KG1 (cell line): ENCODE results near the gene DBH.

Experiments
- DNase-seq: peaks from one replicate; lab custom pipeline; 2025; lab: John Stamatoyannopoulos, UW

Gene DBH

GRCh38 chr9:133604214-133604613, 31.9 kb upstream of the DBH start:
- DNase-seq: no peak

GRCh38 chr9:133604856-133605255, 31.3 kb upstream of the DBH start:
- DNase-seq: no peak

- no peak for DNase-seq
Observed at GRCh38 chr9:133605446-133605845, 30.7 kb upstream of the DBH start.

- DNase-seq: no peak
Observed at GRCh38 chr9:133605856-133606707, 30.1 kb upstream of the DBH start.

- no peak for DNase-seq
Observed at GRCh38 chr9:133606708-133607025, 29.5 kb upstream of the DBH start.

GRCh38 chr9:133607381-133607780, 28.8 kb upstream of the DBH start:
- no peak for DNase-seq

- no peak for DNase-seq
Observed at GRCh38 chr9:133607976-133608375, 28.2 kb upstream of the DBH start.

- no peak for DNase-seq
Observed at GRCh38 chr9:133608382-133608781, 27.8 kb upstream of the DBH start.

- DNase-seq: no peak
Observed at GRCh38 chr9:133608889-133609288, 27.3 kb upstream of the DBH start.

- peak; percentile 5 for DNase-seq
Observed at GRCh38 chr9:133609311-133610098, 26.7 kb upstream of the DBH start, which contains the start of gene FAM163B. Gene FAM163B, minus strand, starts transcription at chr9:133609389. Its CDS starts 29,166 bp downstream, at chr9:133580223.

GRCh38 chr9:133610845-133611244, 25.3 kb upstream of the DBH start:
- no peak for DNase-seq

GRCh38 chr9:133612051-133612450, 24.1 kb upstream of the DBH start:
- DNase-seq: no peak

GRCh38 chr9:133612816-133613215, 23.3 kb upstream of the DBH start:
- DNase-seq: no peak

GRCh38 chr9:133613432-133613831, 22.7 kb upstream of the DBH start:
- no peak for DNase-seq

GRCh38 chr9:133614056-133614455, 22.1 kb upstream of the DBH start:
- DNase-seq: no peak

GRCh38 chr9:133614678-133615077, 21.5 kb upstream of the DBH start:
- DNase-seq: no peak

GRCh38 chr9:133615186-133615585, 21.0 kb upstream of the DBH start:
- DNase-seq: no peak

- no peak for DNase-seq
Observed at GRCh38 chr9:133615606-133616188, 20.5 kb upstream of the DBH start.

GRCh38 chr9:133616643-133617405, 19.3 kb upstream of the DBH start:
- DNase-seq: no peak

- no peak for DNase-seq
Observed at GRCh38 chr9:133618726-133619125, 17.4 kb upstream of the DBH start.

- DNase-seq: peak; percentile 1
Observed at GRCh38 chr9:133619791-133620190, 16.4 kb upstream of the DBH start.

- no peak for DNase-seq
Observed at GRCh38 chr9:133621725-133622267, 14.4 kb upstream of the DBH start.
